Ascending aorta (tissue), 2 donors: Measurements from ENCODE around the gene ZNF41. TPM values are rescaled to one million over a fixed set of nuclear protein-coding genes. Genes with fewer than 3 reads are reported as not detected.

ENCODE experiments used
- DNase-seq, 2 donors: peaks; one replicate each; pipeline ENCODE4 v3.0.0-alpha.2; 2019; ENCODE audit warnings: low spot score in 2 of 2
- H3K27ac ChIP-seq, 2 donors: fragments of 200-600 bp; sonication (generic); one replicate each; pipeline ENCODE4 v1.5.1; 2016 to 2017; ENCODE audit warnings: mild to moderate bottlenecking in 1 of 2
- H3K27me3 ChIP-seq: fragments of 200-600 bp; sonication (generic); one replicate; pipeline ENCODE4 v1.5.1; 2017
- H3K36me3 ChIP-seq, 2 donors: fragments of 200-600 bp; sonication (generic); one replicate each; pipeline ENCODE4 v1.5.1; 2016
- H3K4me1 ChIP-seq, 2 donors: fragments of 200-600 bp; sonication (generic); one replicate each; pipeline ENCODE4 v1.5.1; 2016 to 2017; ENCODE audit warnings: mild to moderate bottlenecking in 1 of 2
- H3K4me3 ChIP-seq, 2 donors: fragments of 200-600 bp; sonication (generic); one replicate each; pipeline ENCODE4 v1.5.1; 2016 to 2017; ENCODE audit warnings: mild to moderate bottlenecking in 1 of 2
- H3K9me3 ChIP-seq, 2 donors: fragments of 200-600 bp; sonication (generic); one replicate each; pipeline ENCODE4 v1.5.1; 2016
- intact Hi-C: fragments of 100-400 bp; cut with DNase I; formaldehyde crosslinking; loops from one replicate; pipeline ENCODE4 v1.15.1; 2023
- total RNA-seq: library from RNA; depleted of rRNA; stranded (reverse); fragments of >200 nt; gene quantifications from one replicate; pipeline ENCODE4 v1.1.0, GENCODE V29; 2016
- TF ChIP-seq, protein P1 (sequence below), 3 experiments: fragments of 200-600 bp in 2 of 3; fragments of 450-650 bp in 1 of 3; sonication (generic) in 2 of 3; IDR thresholded peaks; one replicate each; pipeline ENCODE4 v1.5.1; 2016 to 2019; ENCODE audit warnings: antibody characterized with exemption in 3 of 3, mild to moderate bottlenecking in 1 of 3, moderate library complexity in 1 of 3

ZNF41 gene
- total RNA-seq, 1 donor from 2014 or later: 2.7 TPM

DNA sequence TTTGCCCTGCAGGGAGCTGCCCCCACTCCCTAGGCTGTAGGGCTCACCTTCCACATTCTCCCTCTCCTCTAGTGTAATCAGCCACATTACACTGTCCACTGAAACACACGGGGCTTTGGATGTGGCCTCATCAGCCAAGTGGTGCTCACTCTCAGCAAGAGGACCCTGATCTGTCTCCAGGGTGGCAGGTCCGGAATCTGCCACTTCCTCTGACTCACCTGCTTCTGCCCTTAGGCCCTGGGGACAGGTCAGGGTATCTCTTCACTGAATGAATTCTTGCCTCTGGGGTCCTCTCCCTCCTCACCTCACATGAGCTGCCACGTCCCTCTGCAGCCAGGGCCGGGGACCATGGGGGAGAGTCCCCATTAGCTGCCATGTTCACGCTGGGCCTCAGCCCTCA lies 15.9 kb downstream of the ZNF41 start:
- no peaks in the 10 kb centered on the region for H3K4me1 ChIP-seq
- intact Hi-C loops: no loop called here
- DNase-seq: no peak
- H3K27ac ChIP-seq: no peak overlapping the region
- no peaks in the 10 kb centered on the region for H3K9me3 ChIP-seq
- no peaks in the 10 kb centered on the region for H3K27me3 ChIP-seq
- peaks cover 0 to 4% of the 10 kb centered on the region in 2 donors for H3K36me3 ChIP-seq
- no peak overlapping the region for H3K4me3 ChIP-seq
- TF ChIP-seq, protein P1, sequence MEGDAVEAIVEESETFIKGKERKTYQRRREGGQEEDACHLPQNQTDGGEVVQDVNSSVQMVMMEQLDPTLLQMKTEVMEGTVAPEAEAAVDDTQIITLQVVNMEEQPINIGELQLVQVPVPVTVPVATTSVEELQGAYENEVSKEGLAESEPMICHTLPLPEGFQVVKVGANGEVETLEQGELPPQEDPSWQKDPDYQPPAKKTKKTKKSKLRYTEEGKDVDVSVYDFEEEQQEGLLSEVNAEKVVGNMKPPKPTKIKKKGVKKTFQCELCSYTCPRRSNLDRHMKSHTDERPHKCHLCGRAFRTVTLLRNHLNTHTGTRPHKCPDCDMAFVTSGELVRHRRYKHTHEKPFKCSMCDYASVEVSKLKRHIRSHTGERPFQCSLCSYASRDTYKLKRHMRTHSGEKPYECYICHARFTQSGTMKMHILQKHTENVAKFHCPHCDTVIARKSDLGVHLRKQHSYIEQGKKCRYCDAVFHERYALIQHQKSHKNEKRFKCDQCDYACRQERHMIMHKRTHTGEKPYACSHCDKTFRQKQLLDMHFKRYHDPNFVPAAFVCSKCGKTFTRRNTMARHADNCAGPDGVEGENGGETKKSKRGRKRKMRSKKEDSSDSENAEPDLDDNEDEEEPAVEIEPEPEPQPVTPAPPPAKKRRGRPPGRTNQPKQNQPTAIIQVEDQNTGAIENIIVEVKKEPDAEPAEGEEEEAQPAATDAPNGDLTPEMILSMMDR (IDR thresholded peaks at IDR 0.05): no peak

DNA sequence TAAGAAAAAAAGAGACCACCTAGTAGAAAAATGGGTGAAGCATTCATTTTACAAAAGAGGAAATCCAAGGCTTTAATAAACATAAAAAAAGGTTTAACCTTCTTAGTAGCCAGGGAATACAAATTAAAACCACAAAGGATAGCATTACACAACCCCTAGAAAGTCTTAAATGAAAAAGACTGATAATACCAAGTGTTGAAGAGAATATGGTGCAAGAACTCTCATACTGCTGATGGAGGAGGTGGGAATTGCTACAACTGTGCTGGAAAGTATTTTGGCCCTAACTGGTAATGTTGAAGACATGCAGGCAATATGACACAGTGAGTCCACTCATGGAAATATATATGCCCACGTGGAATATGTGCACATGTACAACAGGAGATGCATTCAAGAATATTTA lies 22.5 kb downstream of the ZNF41 start:
- H3K36me3 ChIP-seq: peaks cover 5 to 7% of the 10 kb centered on the region in 2 donors
- no peaks in the 10 kb centered on the region for H3K9me3 ChIP-seq
- H3K27me3 ChIP-seq: no peaks in the 10 kb centered on the region
- intact Hi-C loops: no loop called here
- H3K4me3 ChIP-seq: no peak overlapping the region
- TF ChIP-seq, protein P1 (IDR thresholded peaks at IDR 0.05): no peak
- H3K27ac ChIP-seq: no peak overlapping the region
- H3K4me1 ChIP-seq: no peaks in the 10 kb centered on the region
- no peak for DNase-seq

DNA sequence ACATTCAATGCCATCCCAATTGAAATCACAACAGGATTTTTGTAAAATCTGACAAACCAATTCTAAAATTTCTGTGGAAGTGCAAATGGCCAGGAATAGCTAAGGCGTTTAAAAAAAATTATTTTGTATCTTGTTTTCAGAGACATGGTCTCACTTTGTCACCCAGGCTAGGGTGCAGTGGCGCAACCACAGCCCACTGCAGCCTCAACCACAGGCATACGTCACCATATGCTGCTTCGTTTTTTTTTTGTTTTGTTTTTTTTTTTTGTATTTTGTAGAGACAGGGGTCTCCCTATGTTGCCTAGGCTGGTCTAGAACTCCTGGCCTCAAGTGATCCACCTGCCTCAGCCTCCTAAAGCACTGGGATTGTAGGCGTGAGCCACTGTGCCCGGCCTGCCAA lies 24.5 kb downstream of the ZNF41 start:
- Histone ChIP-seq H3K27me3 (no peaks in the 10 kb centered on the region), H3K9me3 (no peaks in the 10 kb centered on the region)
- intact Hi-C loops: no loop called here

DNA sequence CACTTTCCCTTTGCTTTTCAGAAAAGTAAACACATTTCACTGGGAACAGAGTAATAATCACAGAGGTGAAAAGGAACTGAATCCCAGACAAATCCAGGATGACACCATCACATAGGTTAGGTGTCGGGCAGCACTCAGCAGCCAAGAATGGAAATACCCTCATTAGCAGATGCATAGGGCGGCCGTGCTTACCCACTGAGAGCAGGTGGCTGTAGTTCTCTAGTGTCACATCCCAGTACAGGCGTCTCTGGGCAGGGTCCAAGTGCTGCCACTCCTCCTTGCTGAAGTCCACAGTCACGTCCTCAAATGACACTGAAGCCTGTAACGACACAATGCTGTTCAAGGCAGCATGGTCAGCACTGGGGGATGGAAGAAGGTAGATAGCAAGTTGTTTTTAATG lies 26.9 kb downstream of the ZNF41 start:
- intact Hi-C loops: no loop called here
- H3K36me3 ChIP-seq: peaks cover 10 to 36% of the 10 kb centered on the region in 2 donors
- H3K9me3 ChIP-seq: no peaks in the 10 kb centered on the region

More for the DNA sequence above, 24.5 kb downstream of the ZNF41 start:
- TF ChIP-seq, protein P1 (IDR thresholded peaks at IDR 0.05): no peak
- no peaks in the 10 kb centered on the region for H3K4me1 ChIP-seq
- no peak overlapping the region for H3K4me3 ChIP-seq
- H3K27ac ChIP-seq: no peak overlapping the region
- H3K36me3 ChIP-seq: peaks cover 10 to 21% of the 10 kb centered on the region in 2 donors
- no peak for DNase-seq

DNA sequence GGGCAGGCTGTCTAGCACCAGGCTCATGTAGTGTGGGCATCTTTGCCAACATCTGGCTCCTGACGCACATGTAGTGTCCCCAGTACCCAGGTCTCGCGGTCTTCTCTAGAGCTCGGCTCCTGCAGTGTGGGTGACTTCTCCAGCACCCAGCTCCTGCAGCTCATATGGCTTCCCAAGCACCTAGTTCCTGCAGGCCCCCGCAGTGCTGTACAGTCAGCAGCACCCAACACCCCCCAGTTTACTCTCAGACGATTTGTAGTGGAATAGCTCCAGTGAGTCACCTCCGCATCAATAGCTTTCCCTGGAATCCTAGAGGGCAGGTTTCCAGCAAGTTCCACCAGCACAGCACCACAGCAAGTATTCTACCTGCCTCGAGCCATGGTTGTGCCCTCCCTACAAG lies 30.9 kb downstream of the ZNF41 start:
- H3K9me3 ChIP-seq: peaks cover 10 to 35% of the 10 kb centered on the region in 2 donors
- DNase-seq: no peak
- H3K36me3 ChIP-seq: peaks cover 36 to 67% of the 10 kb centered on the region in 2 donors
- H3K27ac ChIP-seq: no peak overlapping the region
- TF ChIP-seq, protein P1 (IDR thresholded peaks at IDR 0.05): no peak
- intact Hi-C loops: no loop called here
- H3K27me3 ChIP-seq: no peaks in the 10 kb centered on the region
- H3K4me1 ChIP-seq: no peaks in the 10 kb centered on the region
- H3K4me3 ChIP-seq: no peak overlapping the region

More for the DNA sequence above, 26.9 kb downstream of the ZNF41 start:
- TF ChIP-seq, protein P1 (IDR thresholded peaks at IDR 0.05): no peak
- no peak overlapping the region for H3K4me3 ChIP-seq
- H3K27ac ChIP-seq: no peak overlapping the region
- H3K4me1 ChIP-seq: no peaks in the 10 kb centered on the region
- H3K27me3 ChIP-seq: no peaks in the 10 kb centered on the region
- no peak for DNase-seq
